Suprapubic skin (tissue), 4 donors: Measurements from ENCODE around the gene VTN.

Experiments used
- CTCF ChIP-seq, 2 donors: fragments of 200-600 bp in 1 of 2; fragments of 450-650 bp in 1 of 2; sonication (generic) in 1 of 2; IDR thresholded peaks; one replicate each; pipeline ENCODE4 v1.5.1; 2016 to 2019; ENCODE audit warnings: antibody characterized with exemption in 2 of 2, mild to moderate bottlenecking in 1 of 2, moderate library complexity in 1 of 2
- EP300 ChIP-seq: sonication (generic); formaldehyde crosslinking; IDR thresholded peaks from one replicate; pipeline ENCODE4 v1.6.1; 2017; ENCODE audit warnings: antibody characterized with exemption
- POLR2AphosphoS5 ChIP-seq, 3 donors: sonication (generic); formaldehyde crosslinking; IDR thresholded peaks; one replicate each; pipeline ENCODE4 v1.6.1; 2017; ENCODE audit warnings: antibody characterized with exemption in 3 of 3

- TF ChIP-seq CTCF (IDR thresholded peaks at IDR 0.05) (no peak), POLR2AphosphoS5 (IDR thresholded peaks at IDR 0.05) (no peak), EP300 (no peak)
Observed at GRCh38 chr17:28344011-28344410, 26.1 kb downstream of the VTN start.
